ENCODE measurements around the gene SHC3.

SHC3 gene

GRCh38 chr9:89153232-89154017 is 25.2 kb downstream of the SHC3 start:
- peak in 1 of 2 experiments; percentile 50 for DNase-seq

GRCh38 chr9:89149726-89150125 is 28.9 kb downstream of the SHC3 start:
- DNase-seq, result no peak

GRCh38 chr9:89145097-89145496 is 33.5 kb downstream of the SHC3 start:
- no peak for DNase-seq

GRCh38 chr9:89144238-89144637 is 34.4 kb downstream of the SHC3 start:
- DNase-seq, result no peak

GRCh38 chr9:89143266-89143665 is 35.4 kb downstream of the SHC3 start:
- no peak for DNase-seq

- DNase-seq, result no peak
Measured at GRCh38 chr9:89139455-89139854, 39.2 kb downstream of the SHC3 start.

GRCh38 chr9:89138463-89139390 is 39.9 kb downstream of the SHC3 start:
- no peak for DNase-seq

- peak in 1 of 2 experiments; percentile 12 for DNase-seq
Measured at GRCh38 chr9:89137542-89138462, 40.8 kb downstream of the SHC3 start.

- no peak for DNase-seq
Measured at GRCh38 chr9:89135591-89136166, 42.9 kb downstream of the SHC3 start.

- DNase-seq, result no peak
Measured at GRCh38 chr9:89134709-89135108, 43.9 kb downstream of the SHC3 start.

GRCh38 chr9:89122949-89123348 is 55.7 kb downstream of the SHC3 start:
- no peak for DNase-seq

- no peak for DNase-seq
Measured at GRCh38 chr9:89120704-89121103, 57.9 kb downstream of the SHC3 start.

- DNase-seq, result no peak
Measured at GRCh38 chr9:89116805-89117192, 61.8 kb downstream of the SHC3 start.

- no peak for DNase-seq
Measured at GRCh38 chr9:89116064-89116804, 62.4 kb downstream of the SHC3 start.

- no peak for DNase-seq
Measured at GRCh38 chr9:89115426-89115825, 63.2 kb downstream of the SHC3 start.

- DNase-seq, result no peak
Measured at GRCh38 chr9:89114741-89115140, 63.9 kb downstream of the SHC3 start.

- no peak for DNase-seq
Measured at GRCh38 chr9:89113851-89114250, 64.8 kb downstream of the SHC3 start.

GRCh38 chr9:89112243-89112642 is 66.4 kb downstream of the SHC3 start:
- DNase-seq, result no peak

GRCh38 chr9:89109666-89110065 is 69.0 kb downstream of the SHC3 start:
- no peak for DNase-seq

- no peak for DNase-seq
Measured at GRCh38 chr9:89107406-89107805, 71.2 kb downstream of the SHC3 start.

- no peak for DNase-seq
Measured at GRCh38 chr9:89106224-89106851, 72.3 kb downstream of the SHC3 start.
